Measurements from ENCODE around the gene MRPL36.
"Not testable (repeated sequence)": the region's sequence is repeated elsewhere in the genome, so short reads cannot be mapped to it uniquely, and the experiment has no call there.

The MRPL36 gene

DNA sequence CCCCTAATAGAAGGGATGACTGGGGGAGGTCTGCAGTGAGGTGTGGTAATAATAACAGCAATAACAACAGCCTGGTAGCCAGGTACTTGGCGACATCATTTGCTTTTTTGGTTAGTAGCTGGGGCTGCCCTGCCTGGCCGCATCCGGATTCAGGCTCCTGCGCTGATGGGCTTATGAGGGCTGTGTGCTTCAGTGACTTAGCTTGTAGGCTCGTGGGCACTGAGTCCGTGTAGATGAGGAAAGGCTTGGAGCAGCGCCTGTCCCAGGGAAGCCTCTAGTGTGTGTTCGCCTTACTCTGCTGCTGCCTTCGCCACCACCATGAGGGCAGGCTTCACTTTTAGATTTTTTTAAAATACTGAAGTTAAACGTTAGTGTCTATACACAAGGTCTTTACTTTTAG is 6.1 kb upstream of the MRPL36 start:
- no peak overlapping the region for H3K27ac ChIP-seq
- H3K4me3 ChIP-seq: no peak overlapping the region
- no peak overlapping the region for H3K4me2 ChIP-seq
- H4K20me1 ChIP-seq: peaks cover 73% of the 10 kb centered on the region
- H3K9me3 ChIP-seq: no peaks in the 10 kb centered on the region
- H3K27me3 ChIP-seq: no peaks in the 10 kb centered on the region
- H3K36me3 ChIP-seq: peaks cover 83% of the 10 kb centered on the region
- no peak overlapping the region for H3K9ac ChIP-seq
- no peak for TF ChIP-seq Cebpa-rat (IDR thresholded peaks at IDR 0.05)
- H3K4me1 ChIP-seq: peaks cover 13% of the 10 kb centered on the region

DNA sequence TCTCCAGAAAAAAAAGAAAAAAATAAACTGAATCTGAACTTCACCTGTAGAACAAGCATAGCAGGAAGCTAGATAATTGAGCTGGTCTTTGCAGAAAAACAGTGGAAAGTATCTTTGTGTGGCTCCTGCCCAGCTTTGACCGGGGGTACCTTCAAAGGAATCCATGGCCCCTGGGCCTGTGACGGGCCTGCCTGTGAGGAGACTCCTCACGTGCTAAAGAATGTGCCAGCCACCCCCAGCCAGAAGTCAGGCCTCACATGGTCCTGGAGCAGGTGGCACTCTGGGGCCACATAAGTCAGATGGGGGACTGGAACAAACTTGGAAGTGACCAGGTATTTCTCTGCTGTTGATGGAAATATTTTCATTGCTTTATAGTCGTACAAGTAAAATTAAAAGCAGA is 5.7 kb upstream of the MRPL36 start:
- H3K9ac ChIP-seq: no peak overlapping the region
- H4K20me1 ChIP-seq: peaks cover 69% of the 10 kb centered on the region
- H3K27ac ChIP-seq: no peak overlapping the region
- no peak for TF ChIP-seq Cebpa-rat (IDR thresholded peaks at IDR 0.05)
- H3K4me2 ChIP-seq: no peak overlapping the region
- H3K4me3 ChIP-seq: no peak overlapping the region
- peaks cover 13% of the 10 kb centered on the region for H3K4me1 ChIP-seq
- peaks cover 79% of the 10 kb centered on the region for H3K36me3 ChIP-seq
- no peaks in the 10 kb centered on the region for H3K27me3 ChIP-seq
- no peaks in the 10 kb centered on the region for H3K9me3 ChIP-seq

DNA sequence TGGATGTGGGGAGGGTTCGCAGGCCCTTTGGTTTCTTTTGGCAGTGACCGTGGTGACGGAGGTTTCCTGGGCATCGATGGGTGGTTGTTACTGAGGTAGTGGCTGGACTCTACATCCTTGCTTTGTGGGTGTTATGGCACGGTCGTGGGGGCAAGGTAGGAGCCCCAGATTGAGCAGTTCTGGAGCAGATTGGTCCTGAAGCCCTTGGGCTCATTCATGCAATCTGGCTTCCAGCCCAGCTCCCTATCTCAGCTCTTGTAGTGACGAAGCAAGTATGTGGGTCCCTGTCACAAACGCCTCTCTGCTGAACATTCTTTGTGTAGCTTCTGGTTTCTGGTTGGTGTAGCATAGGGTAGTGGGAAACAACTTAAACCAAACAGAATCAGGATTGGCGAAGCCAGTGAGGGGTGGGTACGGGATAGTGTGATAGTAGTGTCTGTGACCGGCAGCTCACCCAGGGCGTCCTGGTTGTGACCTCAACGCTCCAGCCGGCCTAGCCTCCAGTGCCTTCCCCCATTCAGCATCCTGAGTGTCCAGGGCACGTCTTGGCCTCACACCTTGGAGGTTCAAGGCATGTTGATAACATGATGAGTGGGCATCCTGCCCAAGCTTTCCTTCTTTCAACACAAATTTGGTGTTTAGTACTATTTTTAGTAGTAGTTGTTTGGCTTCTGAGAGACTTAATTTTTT is 4.5 kb upstream of the MRPL36 start:
- no peak overlapping the region for H3K27ac ChIP-seq
- no peak overlapping the region for H3K4me2 ChIP-seq
- peaks cover 59% of the 10 kb centered on the region for H4K20me1 ChIP-seq
- H3K27me3 ChIP-seq: no peaks in the 10 kb centered on the region
- H3K9me3 ChIP-seq: no peaks in the 10 kb centered on the region
- H3K4me1 ChIP-seq: peaks cover 13% of the 10 kb centered on the region
- no peak overlapping the region for H3K4me3 ChIP-seq
- no peak for TF ChIP-seq Cebpa-rat (IDR thresholded peaks at IDR 0.05)
- H3K36me3 ChIP-seq: peaks cover 67% of the 10 kb centered on the region
- no peak overlapping the region for H3K9ac ChIP-seq

DNA sequence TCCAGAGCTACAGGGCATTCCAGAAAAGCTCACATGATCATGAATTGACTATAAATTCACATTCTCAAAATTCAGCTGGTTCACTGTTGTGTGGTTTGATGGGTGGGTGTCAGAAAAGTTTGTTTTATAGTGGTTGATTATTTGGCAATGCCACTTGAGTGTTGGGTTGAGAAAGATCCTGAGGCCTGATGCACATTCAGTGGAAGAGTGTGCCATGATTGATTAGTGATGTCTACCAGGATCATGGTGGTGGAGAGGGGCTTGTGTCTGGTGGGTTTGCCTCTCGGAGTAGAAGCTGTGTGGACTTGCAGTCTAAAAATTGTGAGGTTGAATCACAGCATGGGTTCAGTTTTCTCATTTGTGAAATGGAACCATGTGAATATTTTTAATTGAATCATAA is 3.6 kb upstream of the MRPL36 start:
- Histone ChIP-seq H3K9ac (no peak overlapping the region), H3K4me3 (no peak overlapping the region), H3K36me3 (peaks cover 64% of the 10 kb centered on the region), H3K4me1 (peaks cover 22% of the 10 kb centered on the region), H3K9me3 (no peaks in the 10 kb centered on the region), H3K27me3 (no peaks in the 10 kb centered on the region), H4K20me1 (peaks cover 59% of the 10 kb centered on the region), H3K4me2 (no peak overlapping the region), H3K27ac (no peak overlapping the region)
- TF ChIP-seq Cebpa-rat (IDR thresholded peaks at IDR 0.05): no peak

DNA sequence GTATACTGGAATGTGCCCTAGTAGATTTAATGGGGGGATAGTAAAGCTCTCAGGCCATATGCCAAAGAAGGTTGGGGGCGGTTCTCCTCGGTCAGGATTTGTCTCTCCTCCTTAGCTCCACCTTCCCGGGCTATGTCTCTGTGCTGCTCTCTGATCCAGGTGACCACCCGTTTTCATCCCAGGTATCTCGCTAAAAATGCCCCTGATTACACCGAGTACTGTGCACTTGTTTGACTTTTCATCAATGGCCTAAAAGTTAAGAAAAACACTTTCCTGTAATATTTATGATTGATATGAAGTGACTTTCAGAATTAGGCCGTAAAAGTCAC is 2.3 kb upstream of the MRPL36 start:
- TF ChIP-seq Cebpa-rat (IDR thresholded peaks at IDR 0.05): no peak
- H3K27ac ChIP-seq: peak overlapping the region; percentile 93
- H3K4me3 ChIP-seq: peak overlapping the region; percentile 99

DNA sequence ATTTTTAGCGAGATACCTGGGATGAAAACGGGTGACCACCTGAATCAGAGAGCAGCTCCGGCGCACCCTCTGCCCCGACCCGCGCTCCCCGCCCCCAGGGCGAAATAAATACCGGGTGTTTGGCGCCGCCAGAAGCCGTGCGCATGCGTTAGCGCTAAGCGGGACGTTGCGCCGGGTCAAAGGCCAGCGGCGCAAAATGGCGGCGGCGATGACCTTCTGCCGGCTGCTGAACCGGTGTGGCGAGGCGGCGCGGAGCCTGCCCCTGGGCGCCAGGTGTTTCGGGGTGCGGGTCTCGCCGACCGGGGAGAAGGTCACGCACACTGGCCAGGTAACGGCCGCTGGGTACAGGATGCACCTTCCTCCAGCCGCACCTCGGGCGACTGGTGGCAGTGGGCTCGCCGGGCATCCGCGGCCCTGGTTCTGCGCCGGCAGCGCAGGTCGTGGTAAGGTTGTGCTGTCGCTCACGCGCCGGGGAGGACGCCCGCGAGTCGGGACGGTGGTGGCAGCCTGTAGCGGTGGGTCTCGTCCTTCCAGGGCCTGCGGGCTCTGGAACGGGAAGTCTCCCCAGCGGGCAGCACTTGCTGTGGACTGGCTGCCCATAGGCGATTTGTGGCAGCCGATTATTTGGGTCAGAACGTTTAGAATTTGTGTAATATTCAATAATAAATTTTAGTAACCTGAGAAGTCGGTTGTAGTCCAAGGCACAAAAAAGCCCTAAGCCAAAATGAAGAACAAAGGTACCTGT is 1.8 kb upstream of the MRPL36 start, which contains the start of gene NDUFS6:
Gene NDUFS6, plus strand, starts transcription at position 186 of the 745 bp plus-strand sequence. Its CDS starts 11 bp downstream, at position 197.
- peak within 1 kb of the TSS; percentile 99 for H3K4me3 ChIP-seq
- H3K9ac ChIP-seq: peak within 1 kb of the TSS; percentile 96
- no peak for TF ChIP-seq Cebpa-rat (IDR thresholded peaks at IDR 0.05)
- H3K27me3 ChIP-seq: no peaks in the 10 kb centered on the region
- H3K27ac ChIP-seq: peak within 1 kb of the TSS; percentile 93
- peaks cover 64% of the 10 kb centered on the region for H3K36me3 ChIP-seq
- H3K4me1 ChIP-seq: peaks cover 40% of the 10 kb centered on the region
- H3K9me3 ChIP-seq: no peaks in the 10 kb centered on the region
- H4K20me1 ChIP-seq: peaks cover 59% of the 10 kb centered on the region
- peak within 1 kb of the TSS; percentile 92 for H3K4me2 ChIP-seq

More for the DNA sequence above, 2.3 kb upstream of the MRPL36 start:
- Histone ChIP-seq H3K9me3 (no peaks in the 10 kb centered on the region), H4K20me1 (peaks cover 59% of the 10 kb centered on the region), H3K4me1 (peaks cover 35% of the 10 kb centered on the region), H3K36me3 (peaks cover 64% of the 10 kb centered on the region), H3K9ac (peak overlapping the region; percentile 96), H3K4me2 (peak overlapping the region; percentile 92), H3K27me3 (no peaks in the 10 kb centered on the region)

DNA sequence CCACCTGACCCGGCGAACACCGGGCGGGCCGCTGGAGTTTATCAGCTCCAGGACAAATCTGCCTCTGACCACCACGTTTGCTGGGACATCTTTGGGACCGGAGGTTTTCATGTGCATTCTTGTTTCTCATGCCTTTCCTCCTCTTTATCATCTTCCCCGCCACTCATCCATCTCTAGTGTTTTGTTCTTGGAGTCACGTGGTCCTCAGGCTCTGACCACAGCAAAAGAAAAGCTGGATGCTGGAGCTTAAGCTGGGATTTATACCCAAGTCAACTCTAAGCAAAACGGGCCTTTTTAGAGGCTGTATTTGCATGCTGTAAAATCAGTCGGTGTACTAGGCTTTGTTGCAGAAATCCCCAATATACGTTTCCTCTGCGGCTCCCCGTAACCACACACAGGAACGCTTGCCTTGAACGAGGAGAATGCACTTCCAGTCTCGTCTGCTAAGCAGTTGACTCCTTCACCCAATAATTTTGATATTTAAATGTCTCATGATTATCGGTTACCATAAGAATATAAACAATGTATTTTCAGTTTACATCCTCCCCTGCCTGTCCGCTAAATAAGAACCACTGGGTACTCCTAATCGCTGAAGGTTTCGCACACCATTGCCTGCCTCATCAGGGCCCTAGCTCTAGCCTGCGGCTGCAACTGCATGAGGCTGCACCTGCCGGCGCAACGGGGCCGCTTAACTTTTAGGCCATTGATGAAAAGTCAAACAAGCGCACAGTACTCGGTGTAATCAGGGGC is 1.0 kb upstream of the MRPL36 start:
- Histone ChIP-seq H3K27ac (peak overlapping the region; percentile 93), H3K9ac (peak overlapping the region; percentile 96), H3K36me3 (peaks cover 62% of the 10 kb centered on the region), H3K4me2 (peak overlapping the region; percentile 92), H4K20me1 (peaks cover 58% of the 10 kb centered on the region), H3K27me3 (no peaks in the 10 kb centered on the region), H3K9me3 (no peaks in the 10 kb centered on the region), H3K4me3 (peak overlapping the region; percentile 99), H3K4me1 (peaks cover 47% of the 10 kb centered on the region)
- TF ChIP-seq Cebpa-rat (IDR thresholded peaks at IDR 0.05): no peak

DNA sequence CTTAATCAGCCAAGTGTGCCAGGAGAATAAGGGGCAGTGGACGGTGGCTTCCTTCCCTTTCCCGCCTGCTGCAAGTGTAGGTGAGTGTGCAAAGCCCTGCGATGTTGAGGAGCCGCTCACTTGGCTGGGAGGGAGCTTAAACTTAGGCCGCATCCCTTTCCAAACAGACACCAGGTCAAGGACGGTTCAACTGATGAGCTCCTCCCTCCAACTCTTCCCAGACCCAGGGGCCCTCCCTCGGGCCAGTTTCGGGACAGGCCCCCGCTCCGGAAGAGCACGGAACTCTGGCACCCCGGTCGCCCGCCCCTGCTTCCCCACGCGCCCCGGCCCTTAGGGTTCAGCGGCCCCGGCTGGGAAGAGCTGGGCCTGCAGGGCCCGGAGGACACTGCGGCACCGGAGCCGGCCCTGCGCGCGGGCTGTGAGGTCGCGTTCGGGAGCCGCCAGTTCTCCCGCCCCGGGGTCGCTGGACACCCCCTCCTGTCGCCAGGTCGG is 481 bp downstream of the MRPL36 start:
- Histone ChIP-seq H3K36me3 (peaks cover 48% of the 10 kb centered on the region), H3K4me1 (peaks cover 61% of the 10 kb centered on the region), H3K9ac (peak overlapping the region; percentile 96), H3K27ac (peak overlapping the region; percentile 93), H3K27me3 (no peaks in the 10 kb centered on the region), H3K4me3 (peak overlapping the region; percentile 99), H4K20me1 (peaks cover 43% of the 10 kb centered on the region), H3K9me3 (no peaks in the 10 kb centered on the region), H3K4me2 (peak overlapping the region; percentile 92)
- TF ChIP-seq Cebpa-rat (IDR thresholded peaks at IDR 0.05): no peak

DNA sequence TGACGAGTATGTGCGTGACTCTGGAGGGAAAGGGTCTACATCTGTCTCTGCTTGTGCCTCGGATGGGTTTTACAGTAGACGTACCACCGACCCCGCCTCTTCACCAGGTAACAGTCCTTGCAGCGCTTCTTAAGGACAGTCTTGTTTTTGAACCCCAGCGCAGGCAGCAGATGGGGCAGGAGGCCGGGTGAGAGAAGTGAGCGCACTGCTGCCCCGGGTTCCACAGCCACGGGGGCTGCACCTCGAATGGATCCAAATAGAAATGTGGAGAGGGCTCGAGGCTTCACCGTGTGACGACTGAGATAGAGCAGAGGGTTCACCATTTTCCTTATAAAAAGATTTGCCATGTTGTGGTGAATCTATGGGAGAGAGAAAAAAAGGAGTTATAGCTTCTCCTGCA is 1.0 kb downstream of the MRPL36 start:
- Histone ChIP-seq H3K27ac (peak overlapping the region; percentile 93), H3K4me3 (peak overlapping the region; percentile 99)

More for the DNA sequence above, 1.0 kb downstream of the MRPL36 start:
- peaks cover 37% of the 10 kb centered on the region for H4K20me1 ChIP-seq
- H3K9ac ChIP-seq: peak overlapping the region; percentile 96
- peaks cover 42% of the 10 kb centered on the region for H3K36me3 ChIP-seq
- H3K9me3 ChIP-seq, H3K27me3 ChIP-seq: not testable (repeated sequence)
- H3K4me1 ChIP-seq: peaks cover 67% of the 10 kb centered on the region
- peak overlapping the region; percentile 92 for H3K4me2 ChIP-seq

Data from BLaER1 (cell line).